DND-41 (cell line): ENCODE results near the gene PHOX2A.

Experiments used
- ATAC-seq: fragments of 200-7000 bp; cut with Tn5 transposase; 3 replicates; pipeline ENCODE4 v1.9.1; 2021; ENCODE audit warnings: low read depth; ENCODE audit not compliant: insufficient read depth
- DNase-seq: peaks from one replicate; pipeline ENCODE4 v3.0.0-alpha.2; 2020
- H2AFZ ChIP-seq: 2 replicates; pipeline ENCODE4 v1.6.0; 2012; ENCODE audit warnings: low read depth, low read length
- H3K27ac ChIP-seq: 2 replicates; pipeline ENCODE4 v1.5.1; 2012; ENCODE audit warnings: low read length, inconsistent platforms
- H3K27me3 ChIP-seq: fragments of 200-600 bp; sonication (generic); 2 replicates; pipeline ENCODE4 v1.6.0; 2012; ENCODE audit warnings: low read length, mild to moderate bottlenecking, inconsistent platforms; ENCODE audit not compliant: insufficient read depth, poor library complexity
- H3K36me3 ChIP-seq: 2 replicates; pipeline ENCODE4 v1.5.1; 2012; ENCODE audit warnings: low read length, inconsistent platforms; ENCODE audit not compliant: insufficient read depth
- H3K4me1 ChIP-seq: 2 replicates; pipeline ENCODE4 v1.5.1; 2012; ENCODE audit warnings: mild to moderate bottlenecking, low read length; ENCODE audit not compliant: insufficient read depth
- H3K4me2 ChIP-seq: 2 replicates; pipeline ENCODE4 v1.6.0; 2012; ENCODE audit warnings: mild to moderate bottlenecking, moderate library complexity, low read length, inconsistent platforms; ENCODE audit not compliant: insufficient read depth
- H3K4me3 ChIP-seq, 2 experiments: fragments of 200-600 bp in 1 of 2; shearing (Covaris generic) in 1 of 2; 2 replicates each; pipeline ENCODE4 v1.5.1; 2012 to 2016; ENCODE audit warnings: inconsistent platforms in 2 of 2, low read length in 2 of 2, mild to moderate bottlenecking in 2 of 2, low read depth in 1 of 2, moderate library complexity in 1 of 2
- H3K79me2 ChIP-seq: 2 replicates; pipeline ENCODE4 v1.6.0; 2012; ENCODE audit warnings: low read length, inconsistent platforms; ENCODE audit not compliant: insufficient read depth
- H3K9ac ChIP-seq: 2 replicates; pipeline ENCODE4 v1.6.0; 2012; ENCODE audit warnings: low read depth, mild to moderate bottlenecking, inconsistent platforms, low read length, moderate library complexity
- H3K9me3 ChIP-seq: 2 replicates; pipeline ENCODE4 v1.5.1; 2012; ENCODE audit warnings: low read length, moderate library complexity, mild to moderate bottlenecking, inconsistent platforms; ENCODE audit not compliant: insufficient read depth, severe bottlenecking
- H4K20me1 ChIP-seq: 2 replicates; pipeline ENCODE4 v1.6.0; 2012; ENCODE audit warnings: low read length; ENCODE audit not compliant: insufficient read depth
- CTCF ChIP-seq: IDR thresholded peaks from 2 replicates; pipeline ENCODE4 v1.5.1; 2012; ENCODE audit warnings: borderline replicate concordance, low read length, moderate library complexity, mild to moderate bottlenecking; ENCODE audit not compliant: poor library complexity, severe bottlenecking; ENCODE audit errors: extremely low read depth
- EZH2 ChIP-seq: IDR thresholded peaks from 3 replicates; pipeline ENCODE4 v1.6.1; 2012; ENCODE audit warnings: borderline replicate concordance, low read depth, mild to moderate bottlenecking, moderate library complexity, low read length, inconsistent platforms; ENCODE audit not compliant: severe bottlenecking

Gene PHOX2A

GRCh38 chr11:72249961-72250360 is 6.0 kb upstream of the PHOX2A start:
- Histone ChIP-seq H3K4me3 (no peak overlapping the region), H4K20me1 (no peaks in the 10 kb centered on the region; the same call in 1 of the 2 replicates), H3K9ac (no peak overlapping the region), H3K4me2 (no peak overlapping the region), H3K27ac (no peak overlapping the region), H3K79me2 (no peaks in the 10 kb centered on the region), H2AFZ (no peak overlapping the region), H3K36me3 (no peaks in the 10 kb centered on the region), H3K4me1 (no peaks in the 10 kb centered on the region), H3K9me3 (no peaks in the 10 kb centered on the region), H3K27me3 (peaks cover 9% of the 10 kb centered on the region)
- TF ChIP-seq CTCF (no peak), EZH2 (no peak)
- no peak for DNase-seq
- ATAC-seq = no peak

GRCh38 chr11:72247584-72247983 is 3.6 kb upstream of the PHOX2A start:
- H4K20me1 ChIP-seq = no peaks in the 10 kb centered on the region; the same call in 1 of the 2 replicates
- H3K79me2 ChIP-seq = no peaks in the 10 kb centered on the region
- H2AFZ ChIP-seq = no peak overlapping the region
- H3K4me1 ChIP-seq = no peaks in the 10 kb centered on the region
- no peak overlapping the region for H3K4me2 ChIP-seq
- no peak overlapping the region for H3K4me3 ChIP-seq
- ATAC-seq (no peak), DNase-seq (no peak)
- H3K9me3 ChIP-seq = no peaks in the 10 kb centered on the region
- no peak overlapping the region for H3K27ac ChIP-seq
- H3K9ac ChIP-seq = no peak overlapping the region
- TF ChIP-seq CTCF (no peak), EZH2 (no peak)
- H3K27me3 ChIP-seq = peaks cover 9% of the 10 kb centered on the region
- no peaks in the 10 kb centered on the region for H3K36me3 ChIP-seq

- no peaks in the 10 kb centered on the region for H3K4me1 ChIP-seq
- no peak for DNase-seq
- H3K27ac ChIP-seq = no peak overlapping the region
Observed at GRCh38 chr11:72245263-72245816, 1.4 kb upstream of the PHOX2A start.

More at GRCh38 chr11:72245263-72245816, 1.4 kb upstream of the PHOX2A start:
- no peak overlapping the region for H3K4me2 ChIP-seq
- no peaks in the 10 kb centered on the region for H3K36me3 ChIP-seq
- H3K27me3 ChIP-seq = peaks cover 9% of the 10 kb centered on the region
- H2AFZ ChIP-seq = no peak overlapping the region
- no peaks in the 10 kb centered on the region for H3K9me3 ChIP-seq
- ATAC-seq = no peak
- H3K4me3 ChIP-seq = no peak overlapping the region
- no peaks in the 10 kb centered on the region for H3K79me2 ChIP-seq
- TF ChIP-seq EZH2 = no peak
- TF ChIP-seq CTCF = no peak
- H4K20me1 ChIP-seq = no peaks in the 10 kb centered on the region; the same call in 1 of the 2 replicates
- no peak overlapping the region for H3K9ac ChIP-seq
